HG02798 (cell line): Measurements from ENCODE around the gene PPP2R2C.

ENCODE experiments used
- ATAC-seq: cut with Tn5 transposase; IDR thresholded peaks from one replicate; pipeline ENCODE4 v1.9.1; 2021; ENCODE audit warnings: mild to moderate bottlenecking; ENCODE audit not compliant: unreplicated experiment, poor library complexity

Gene PPP2R2C

DNA sequence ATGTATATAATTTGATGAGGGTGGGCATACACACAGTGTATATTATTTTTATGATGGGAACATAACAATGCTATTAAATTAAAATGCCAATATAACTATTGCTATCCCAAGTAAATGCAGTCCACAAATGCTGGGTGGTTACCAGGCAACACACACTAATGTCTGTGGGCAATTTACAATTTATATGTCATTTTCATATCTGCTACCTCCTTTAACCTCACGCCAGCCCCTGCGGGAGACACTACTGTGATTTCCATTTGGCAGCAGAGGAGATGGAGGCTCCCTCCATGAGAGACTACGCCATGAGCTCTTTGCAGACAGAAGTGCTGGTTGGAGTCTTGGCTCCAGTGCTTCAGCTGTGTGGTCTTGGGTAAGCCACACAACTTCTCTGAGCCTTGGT, 87.9 kb downstream of the PPP2R2C start:
- no peak for ATAC-seq

DNA sequence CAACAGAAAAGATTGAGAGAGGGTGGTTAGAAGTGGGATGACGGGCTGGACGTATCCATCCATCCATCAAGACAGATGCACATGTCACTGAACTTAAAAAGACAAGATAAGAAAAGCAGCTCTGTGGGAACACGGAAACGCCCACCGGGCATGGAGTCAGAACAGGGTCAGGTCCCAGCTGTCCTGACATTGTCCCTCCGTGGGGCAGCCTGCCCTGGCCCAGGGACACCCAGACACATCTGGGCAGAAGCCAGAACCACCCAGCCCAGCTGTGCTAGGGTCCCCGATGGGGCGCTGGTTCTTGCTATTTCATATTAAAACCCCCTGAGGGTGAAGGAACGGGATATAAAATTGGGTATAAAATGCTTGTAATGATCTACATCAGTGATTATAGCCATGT, 88.5 kb downstream of the PPP2R2C start:
- no peak for ATAC-seq

DNA sequence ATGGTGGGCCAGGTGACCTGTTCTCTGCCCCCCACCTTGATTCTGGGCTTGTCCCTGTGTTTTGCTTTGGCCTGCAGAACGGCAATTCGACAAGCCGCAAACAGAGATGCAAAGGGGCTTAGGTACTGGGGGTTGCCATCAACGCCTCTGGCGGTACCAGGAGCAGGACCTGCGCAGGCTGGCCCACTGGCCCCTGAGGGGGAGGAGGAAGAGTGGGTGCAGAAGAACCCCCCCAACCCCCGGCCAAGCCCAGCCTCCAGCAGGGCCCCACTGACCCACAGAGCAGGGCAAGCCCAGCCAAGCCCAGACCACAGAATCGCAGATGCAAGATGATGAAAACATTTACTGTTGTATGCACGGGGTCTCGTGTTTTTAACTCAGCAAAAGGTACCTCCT, 89.4 kb downstream of the PPP2R2C start:
- ATAC-seq = no peak

DNA sequence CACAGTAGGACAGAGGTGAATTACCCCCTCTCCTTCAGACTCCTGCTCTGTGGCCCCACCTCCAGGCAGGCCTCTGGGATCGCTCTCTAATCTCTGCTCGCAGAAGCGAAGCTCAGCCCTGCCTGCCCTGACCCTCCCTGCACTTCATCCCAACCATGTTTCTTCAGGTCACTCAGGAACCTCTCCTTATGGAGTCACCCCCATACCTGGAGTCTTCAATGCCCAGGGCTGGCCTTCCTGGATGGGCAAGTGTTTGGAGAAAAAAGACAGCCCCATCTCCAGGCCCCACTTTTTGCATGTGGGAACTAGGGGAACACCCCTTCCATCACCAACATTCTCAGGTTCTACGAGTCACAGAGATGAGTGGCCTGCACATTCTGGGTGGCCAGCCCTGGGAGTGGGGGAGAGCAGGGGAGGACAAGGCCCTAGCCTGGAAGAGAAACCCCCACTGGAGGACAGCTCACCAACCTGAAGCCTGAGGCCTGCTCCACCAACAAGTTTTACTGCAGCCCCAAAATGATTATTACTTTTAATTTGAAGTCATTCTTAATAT, 90.8 kb downstream of the PPP2R2C start:
- ATAC-seq = no peak

DNA sequence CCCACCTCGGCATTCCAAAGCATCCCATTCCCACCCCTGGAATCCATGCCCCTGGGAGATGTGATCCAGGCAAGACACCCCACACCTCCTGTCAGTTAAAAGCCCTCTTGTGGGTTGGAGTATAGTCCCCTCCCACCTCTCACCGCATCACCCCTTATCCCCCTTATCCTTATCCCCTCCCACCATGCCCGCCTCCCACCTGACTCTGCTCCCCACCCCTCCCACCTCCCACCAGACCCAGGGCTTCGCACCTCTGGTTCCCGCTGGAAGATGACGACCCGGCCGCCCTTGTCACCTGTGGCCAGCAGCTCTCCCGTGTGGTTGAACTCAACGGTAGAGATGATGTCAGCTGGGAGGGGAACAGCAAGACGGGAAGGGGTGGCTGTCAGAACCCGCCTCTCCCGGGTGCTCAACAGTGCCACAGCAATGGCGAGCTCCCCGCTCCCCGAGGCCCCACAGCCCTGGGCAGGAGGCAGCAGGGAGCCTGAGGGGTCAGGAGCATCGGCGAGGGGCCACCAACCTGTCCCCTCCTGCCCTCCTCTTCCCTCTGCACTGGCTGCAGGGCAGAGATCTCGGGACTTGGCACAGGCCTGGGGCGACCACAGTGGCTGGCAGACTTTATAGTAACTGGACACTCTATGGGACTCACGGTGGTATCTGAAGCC, 91.5 kb downstream of the PPP2R2C start:
- ATAC-seq = no peak

DNA sequence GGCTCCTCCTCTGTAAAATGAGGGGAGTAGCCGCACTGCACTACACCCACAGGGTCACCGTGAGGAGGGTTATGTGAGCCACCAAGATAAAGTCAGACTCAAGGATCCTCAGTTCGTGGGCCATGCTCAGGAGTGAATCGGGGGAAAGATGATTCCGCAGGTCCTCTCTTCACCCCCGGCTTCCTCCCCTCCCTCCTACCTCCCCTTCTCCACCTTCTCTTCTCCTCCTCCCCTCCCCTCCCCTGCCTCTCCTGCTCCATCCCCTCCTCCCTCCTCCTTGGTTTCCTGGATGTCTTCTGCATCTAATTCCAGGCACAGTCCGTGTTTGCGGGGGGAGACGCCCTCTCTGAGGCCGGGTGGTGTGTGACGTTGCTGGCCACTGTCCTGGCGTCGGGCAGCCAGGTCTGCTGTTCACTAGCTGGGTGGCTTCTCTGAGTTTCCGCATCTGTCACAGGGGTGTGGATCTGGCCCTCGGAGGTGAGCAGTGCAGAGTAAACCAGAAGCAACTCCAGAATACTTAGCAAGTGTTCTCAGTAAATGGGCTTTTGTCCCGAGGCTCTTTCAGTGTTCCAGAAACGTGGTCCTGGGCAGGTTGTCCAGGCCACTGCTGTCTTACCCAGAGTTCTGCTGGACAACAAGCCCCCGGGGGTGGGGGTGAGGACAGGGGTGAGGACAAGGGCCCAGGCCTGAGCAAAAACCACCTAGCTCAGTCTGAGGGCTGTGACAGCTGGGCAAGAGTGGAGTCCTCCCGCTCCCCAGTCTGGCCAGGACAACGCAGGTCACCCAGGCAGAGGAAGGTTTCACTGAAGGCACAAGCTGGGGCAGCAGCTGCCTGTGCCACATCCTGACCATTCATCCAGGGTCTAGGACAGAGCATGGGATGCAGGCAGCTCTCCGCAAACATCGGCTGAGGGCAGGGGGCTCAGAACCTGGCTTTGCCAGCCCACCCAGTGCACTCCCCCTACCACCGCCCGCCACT, 92.4 kb downstream of the PPP2R2C start:
- ATAC-seq = no peak

DNA sequence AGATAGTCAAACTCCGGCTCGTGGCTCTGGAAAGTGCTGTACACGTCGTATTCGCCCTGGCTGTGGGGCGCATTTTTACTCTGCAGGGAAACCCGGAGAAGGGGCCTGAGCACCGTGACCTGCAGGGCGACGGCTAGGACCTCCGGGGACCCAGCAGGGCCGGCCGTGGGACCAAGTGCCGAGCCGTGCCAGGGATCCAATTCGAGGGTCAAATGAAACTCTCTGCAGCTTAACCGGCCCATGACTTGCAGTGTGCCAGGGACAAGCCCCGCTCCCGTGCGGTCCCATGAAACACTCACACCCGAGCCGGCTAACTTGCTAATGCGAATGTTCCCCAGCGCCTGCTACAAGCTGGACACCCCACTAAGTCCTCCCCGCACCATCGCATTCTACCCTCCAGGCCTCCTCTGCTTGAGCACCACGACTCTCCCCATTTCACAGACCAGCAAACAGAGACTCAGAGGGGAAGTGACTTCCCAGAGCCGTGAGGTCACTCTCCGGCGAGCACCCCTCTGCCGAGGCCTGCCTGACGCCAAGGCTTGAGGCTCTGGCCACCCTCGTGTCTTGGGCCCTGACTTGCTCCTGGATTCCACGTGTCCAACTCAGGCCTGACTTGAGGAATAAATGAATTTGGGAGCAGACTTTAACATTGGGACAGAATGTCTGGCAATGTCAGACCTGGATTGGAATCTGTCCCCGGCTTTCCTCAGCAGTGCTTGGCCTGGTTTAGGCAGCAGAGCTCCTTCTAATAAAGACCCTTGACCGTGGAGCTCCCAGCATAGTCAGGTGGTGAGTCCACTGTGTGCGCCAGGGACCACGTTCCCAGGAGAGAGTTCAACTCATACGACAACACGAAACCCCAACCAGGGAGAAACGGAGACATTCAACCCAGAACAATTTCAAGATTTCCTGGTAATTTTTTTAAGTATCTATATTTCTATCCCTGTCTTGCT, 93.6 kb downstream of the PPP2R2C start:
- no peak for ATAC-seq

DNA sequence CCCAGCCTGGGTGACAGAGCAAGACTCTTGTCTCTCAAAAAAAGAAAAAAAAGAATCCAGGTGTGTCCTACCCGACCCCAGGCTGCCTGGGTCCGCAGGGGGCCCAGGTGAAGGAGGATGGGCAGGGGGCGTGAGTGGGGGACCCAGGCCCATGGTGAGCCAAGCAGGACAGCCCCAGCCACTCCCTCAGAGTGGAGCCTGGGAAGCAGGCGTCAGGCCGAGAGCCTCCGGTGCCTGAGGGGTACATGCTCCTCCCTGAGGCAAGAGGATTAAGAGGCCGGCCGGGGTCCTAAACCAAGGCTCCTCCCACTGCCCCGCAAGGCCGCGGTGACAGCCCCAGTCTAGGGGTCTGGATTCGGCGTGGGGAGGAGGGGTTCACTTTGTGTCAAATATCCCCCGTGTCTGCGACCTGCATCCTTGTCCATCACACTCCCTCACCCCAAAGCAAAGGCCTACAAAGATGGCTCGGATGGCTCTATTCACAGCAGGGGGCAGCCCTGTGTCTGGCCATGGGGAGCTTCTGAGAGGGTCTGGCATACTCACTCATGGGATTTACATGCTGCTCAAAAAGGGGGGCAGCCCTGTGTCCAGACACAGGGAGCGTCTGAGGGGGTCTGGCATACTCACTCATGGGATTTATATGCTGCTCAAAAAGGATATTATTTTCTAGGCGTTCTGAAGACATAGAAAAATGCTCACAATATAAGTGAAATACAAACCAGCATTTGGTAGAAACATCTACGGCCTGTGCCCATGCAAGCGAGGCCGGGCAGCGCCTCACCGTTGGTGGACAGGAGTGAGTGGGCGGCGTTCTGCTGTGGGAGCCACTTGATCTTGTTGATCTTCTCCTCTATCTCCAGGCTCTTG, 94.6 kb downstream of the PPP2R2C start:
- ATAC-seq = no peak

DNA sequence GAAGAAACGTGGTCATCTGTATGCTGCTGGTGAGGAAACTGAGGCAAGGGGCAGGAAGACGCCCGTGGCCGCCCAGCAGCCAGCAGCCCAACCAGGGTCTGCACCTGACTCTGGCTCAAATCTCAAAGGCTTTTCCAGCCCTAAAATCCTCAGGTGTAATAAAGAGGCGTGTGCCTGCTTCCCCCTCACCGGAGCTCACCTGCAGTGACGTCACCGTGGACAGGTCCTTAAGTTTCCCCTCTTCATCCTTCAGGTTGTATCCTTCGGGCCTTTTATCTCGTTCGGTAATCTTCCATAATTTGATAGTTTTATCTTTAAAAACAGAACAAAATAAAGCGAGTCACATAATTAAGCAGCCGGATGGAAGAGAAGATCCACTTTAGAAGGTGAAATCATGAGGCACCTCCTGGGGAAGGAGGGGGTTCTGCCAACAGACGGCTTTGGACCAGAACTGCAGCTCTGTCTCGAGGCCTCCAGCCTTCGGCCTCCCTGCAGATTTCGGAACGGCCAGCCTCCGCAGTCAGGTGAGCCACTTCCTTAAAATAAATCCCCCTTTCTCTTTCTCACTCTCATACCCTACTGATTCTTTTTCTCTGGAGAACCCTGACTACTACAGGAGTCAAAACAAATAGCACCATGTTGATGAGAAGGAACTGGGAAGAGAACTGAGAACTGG, 96.7 kb downstream of the PPP2R2C start:
- no peak for ATAC-seq

DNA sequence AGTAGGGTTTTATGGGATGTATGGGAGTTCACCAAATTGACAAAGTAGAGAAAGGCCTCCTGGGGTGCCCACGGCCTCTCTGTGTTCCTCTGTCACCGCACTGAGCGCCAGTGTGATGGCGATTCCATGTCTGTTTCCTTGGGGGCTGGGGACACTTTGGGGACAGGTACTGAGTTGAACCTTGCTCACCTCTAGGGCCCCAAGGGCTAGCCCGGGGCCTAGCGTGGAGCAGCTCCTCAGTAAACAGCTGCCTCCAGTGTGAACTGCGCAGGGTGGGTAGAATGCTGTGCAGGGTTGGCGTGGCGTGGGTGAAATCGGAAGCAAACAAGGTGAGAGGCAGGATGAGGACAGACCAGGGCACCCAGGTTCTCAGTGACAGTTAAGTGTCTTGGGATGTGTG, 97.8 kb downstream of the PPP2R2C start:
- no peak for ATAC-seq

DNA sequence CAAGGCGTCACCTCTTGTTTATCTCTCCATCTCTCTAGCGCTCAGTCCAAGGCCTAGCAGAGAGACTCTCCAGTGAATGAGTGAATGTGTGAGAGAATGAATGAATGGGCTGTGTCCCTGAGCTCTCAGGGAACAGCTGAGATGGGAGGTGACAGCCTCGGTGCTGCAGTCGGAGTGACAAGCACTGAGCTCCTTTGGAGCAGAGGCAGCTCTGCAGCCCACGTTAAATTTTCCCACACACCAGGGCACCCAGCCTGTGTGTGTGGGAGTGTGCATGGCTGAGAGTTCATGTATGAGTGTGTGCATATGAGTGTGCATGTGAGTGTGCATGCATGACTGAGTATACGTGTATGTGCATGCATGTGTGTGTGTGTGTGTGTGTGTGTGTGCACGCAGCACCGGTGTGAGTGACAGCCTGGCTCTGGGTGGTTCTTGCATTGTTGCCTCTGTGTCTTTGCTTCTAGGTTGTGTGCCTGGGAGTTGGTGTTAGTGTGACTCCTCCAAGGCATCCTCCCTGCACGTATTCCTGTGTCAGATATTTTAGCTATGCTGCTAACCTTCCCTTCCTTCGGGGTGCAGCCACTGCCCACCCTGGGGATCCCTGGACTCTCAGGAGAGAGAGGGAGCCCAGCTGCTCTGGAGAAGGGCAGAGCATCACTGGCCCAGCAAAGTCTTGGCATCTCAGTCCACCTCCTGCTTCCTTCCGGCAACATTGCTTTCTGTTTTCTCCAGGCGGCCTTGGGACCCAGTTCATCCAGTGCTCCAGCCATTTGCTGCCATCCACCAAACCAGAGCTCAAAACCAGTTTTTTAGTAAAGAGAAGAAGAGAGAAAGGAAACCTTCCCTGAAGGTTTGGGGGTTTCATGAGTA, 98.6 kb downstream of the PPP2R2C start:
- no peak for ATAC-seq

DNA sequence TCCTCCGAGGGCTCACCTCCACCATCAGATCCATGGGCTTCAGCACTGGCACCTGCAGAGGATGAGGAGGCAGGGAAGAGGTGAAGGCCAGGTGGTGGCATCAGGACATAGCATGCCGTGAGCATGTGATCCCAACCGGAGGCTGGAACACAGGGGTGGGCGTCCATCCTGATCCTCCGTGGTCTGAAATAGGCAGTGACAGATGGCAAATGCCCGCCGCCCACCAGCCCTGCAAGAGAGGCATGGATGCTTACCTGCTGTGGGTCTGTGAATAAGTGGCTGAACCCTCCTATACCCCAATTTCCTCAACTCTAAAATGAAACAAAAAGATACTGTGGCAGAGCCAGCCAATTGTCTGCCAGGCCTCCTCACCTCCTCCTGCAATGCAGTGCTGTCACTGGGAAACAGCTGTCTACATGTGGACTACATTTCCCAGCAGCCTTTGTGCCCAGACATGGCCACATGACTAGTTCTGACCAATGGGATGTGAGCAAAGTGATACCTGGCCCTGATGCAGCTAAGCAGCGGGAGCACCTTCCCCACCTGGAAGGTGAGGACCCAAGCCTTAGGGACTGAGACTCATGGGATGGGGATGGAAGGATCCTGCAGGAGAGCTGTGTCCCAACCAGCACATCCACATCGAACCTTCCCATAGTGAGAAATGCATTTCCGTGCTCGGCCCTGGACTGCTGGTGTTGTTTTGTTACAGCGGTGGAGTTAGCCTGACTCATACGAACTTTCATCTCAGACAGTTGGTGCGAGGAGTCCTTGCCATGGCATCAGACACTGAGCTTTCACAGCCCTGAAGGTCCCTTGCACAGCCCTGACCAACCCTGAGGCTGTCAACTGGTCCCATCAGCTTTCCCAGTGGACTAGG, 99.5 kb downstream of the PPP2R2C start:
- ATAC-seq = peak; percentile 65

DNA sequence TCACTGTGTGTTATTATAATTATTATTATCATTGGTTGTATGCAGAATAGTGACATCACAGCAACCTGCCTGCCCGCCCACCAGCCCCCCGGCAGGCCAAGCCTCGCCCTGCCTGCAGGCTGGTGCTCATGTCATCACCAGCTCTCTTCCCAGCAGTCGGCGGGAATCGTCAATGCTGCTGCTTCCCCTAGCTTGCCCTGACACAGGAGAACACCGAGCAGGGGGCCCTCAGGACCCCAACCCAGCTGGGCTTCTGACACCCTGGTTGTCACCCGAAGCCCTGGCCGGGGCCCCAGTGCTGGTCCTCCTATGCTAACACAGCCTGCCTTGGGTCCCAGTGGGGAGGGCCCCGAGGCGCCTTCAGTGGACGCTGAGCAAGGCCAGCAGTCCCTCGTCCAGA, 100.6 kb downstream of the PPP2R2C start:
- no peak for ATAC-seq

DNA sequence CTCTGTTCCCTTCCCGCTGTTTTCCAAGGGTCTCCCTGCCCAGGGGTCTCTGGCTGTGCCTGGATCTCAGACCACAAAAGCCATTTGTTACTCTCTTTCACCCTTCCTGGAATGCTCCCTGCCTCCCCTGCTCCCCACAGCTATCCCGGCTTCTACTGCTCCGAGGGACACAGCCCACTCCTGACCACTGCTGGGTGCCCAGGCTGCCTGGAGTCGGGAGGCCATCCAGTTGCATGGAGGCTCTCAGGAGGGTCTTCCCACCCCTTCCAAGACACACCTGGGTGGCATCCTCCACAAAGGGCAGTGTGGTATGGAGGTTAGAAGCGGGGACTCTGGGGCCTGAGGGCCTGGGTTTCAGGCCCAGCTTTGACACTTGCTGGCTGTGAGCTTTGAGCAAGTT, 101.1 kb downstream of the PPP2R2C start:
- ATAC-seq = no peak

DNA sequence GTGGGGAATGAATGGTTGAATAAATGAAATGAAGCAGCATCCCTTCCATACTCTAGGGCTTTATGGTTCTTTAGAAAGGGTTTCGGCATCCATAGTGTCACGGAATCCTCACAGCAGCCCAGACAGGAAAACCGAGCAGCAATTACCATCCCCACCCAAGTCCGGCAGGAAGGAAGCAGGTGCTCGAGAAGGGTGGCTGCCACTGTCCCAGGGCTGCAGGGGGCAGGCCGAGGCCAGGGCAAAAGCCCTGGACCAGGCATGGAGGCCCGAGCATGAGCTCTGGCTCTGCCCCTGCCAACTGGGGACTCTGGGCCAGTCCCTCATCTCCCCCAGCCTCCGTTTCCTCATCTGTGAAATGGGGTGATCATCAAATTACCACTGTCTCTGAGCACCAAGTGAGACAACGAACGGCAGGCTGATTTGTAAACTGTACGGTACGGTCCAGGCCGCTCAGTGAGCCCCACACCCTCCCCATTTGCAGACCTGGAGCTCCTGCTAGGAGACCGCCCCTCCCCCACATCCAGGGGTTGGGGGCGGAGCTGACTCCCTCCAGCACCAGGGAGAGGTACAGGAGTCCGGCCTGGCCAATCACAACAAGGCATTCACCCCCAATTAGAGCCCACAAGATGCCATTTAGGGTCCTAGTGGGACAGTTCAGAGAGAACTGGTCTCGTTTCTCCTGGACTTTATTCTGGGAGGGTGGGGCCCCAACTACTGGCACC, 102.3 kb downstream of the PPP2R2C start:
- no peak for ATAC-seq

DNA sequence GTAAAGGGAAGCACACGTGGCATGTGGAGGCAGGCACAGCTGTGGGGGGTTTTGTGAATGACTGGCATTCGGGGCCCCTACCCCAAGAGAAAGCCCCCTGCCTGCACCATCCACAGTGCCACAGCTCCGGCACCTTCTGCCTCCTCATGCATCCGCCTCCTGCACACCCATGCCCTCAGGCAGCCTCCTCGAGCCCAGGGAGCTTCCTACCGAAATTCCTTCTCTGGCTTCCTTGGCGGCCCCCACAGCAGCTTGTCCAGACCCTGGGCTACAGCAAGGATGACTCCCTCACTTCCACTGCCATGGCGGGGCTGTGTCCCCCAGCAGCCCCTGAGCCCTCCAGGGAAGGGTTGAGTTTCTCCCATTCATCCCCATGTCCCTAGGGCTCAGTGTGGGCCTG, 102.9 kb downstream of the PPP2R2C start:
- ATAC-seq = no peak
